ENCODE data around the gene CABLES1.

DNA sequence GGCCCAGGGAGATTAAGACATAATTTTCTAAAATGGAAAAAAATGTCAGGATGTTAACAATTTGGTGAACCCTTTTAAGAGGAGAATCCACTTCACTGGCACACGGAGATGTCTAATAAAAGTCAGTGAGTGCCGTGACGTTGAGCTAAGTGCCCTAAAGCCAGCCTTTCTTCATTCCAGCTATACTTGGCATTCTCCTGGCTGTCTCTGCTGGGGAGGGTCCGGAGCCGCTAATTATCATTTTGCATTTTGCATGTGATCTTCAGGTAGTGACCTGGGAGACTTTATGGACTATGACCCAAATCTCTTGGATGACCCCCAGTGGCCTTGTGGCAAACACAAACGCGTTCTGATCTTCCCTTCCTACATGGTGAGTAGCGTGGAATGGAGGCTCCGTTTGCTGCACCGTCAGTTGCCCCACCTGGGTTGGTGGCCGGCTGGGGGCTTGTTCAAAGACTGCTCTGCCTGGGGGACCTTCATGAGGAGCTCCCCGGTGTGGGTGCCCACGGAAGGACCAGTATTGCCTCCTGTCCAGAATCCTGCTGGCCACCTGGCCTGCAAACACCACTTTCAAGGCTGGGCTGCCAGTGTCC is 101.7 kb downstream of the CABLES1 start:
- TF ChIP-seq SUZ12 (IDR thresholded peaks at IDR 0.05) (no peak), SP1 (IDR thresholded peaks at IDR 0.05) (no peak)
